ENCODE measurements around the gene EPB41L4A.
"Not testable (repeated sequence)": the region's sequence is repeated elsewhere in the genome, so short reads cannot be mapped to it uniquely, and the experiment has no call there.

The EPB41L4A gene, protein sequence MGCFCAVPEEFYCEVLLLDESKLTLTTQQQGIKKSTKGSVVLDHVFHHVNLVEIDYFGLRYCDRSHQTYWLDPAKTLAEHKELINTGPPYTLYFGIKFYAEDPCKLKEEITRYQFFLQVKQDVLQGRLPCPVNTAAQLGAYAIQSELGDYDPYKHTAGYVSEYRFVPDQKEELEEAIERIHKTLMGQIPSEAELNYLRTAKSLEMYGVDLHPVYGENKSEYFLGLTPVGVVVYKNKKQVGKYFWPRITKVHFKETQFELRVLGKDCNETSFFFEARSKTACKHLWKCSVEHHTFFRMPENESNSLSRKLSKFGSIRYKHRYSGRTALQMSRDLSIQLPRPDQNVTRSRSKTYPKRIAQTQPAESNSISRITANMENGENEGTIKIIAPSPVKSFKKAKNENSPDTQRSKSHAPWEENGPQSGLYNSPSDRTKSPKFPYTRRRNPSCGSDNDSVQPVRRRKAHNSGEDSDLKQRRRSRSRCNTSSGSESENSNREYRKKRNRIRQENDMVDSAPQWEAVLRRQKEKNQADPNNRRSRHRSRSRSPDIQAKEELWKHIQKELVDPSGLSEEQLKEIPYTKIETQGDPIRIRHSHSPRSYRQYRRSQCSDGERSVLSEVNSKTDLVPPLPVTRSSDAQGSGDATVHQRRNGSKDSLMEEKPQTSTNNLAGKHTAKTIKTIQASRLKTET

DNA sequence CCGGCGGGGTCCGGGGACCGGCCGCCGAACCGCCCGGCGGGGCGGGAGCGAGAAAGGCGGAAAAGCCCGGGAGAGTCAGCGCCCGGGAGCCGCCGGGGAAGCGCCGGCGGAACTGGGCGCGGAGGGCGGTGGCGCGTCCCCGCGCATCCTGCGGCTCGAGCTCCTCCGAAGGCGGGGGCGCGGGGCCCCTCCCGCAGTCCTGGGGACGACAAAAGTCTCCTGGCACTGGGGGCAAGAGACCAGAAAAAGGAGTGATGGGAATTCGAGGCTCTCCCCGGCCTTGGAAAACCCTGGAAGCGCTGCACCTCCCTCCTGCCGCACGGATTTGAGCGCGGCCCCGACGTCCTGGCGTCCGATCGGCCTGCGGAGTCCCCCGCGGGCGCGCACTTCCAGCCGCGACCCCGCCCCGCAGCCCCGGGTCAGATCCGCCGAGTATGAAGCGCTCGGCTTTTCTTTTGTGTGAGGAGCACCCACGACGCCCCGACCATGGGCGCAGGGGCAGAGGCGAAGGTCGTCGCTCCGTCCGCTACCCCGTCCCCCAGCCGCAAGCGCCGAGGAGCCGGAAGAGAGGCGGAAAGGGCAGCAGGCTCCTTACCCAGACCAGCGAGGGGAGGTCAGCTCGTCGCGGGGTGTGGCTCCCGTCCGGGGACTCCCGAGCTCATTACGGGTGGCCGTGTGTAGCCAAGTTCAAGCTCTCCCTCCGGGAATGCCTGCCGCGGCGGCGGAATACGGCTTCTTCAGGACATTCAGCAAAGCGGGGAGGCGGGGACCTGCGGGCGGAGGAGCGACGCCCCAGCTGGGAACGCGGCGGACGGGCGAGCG lies at the start of gene EPB41L4A:
Gene EPB41L4A, minus strand, starts transcription at position 114 of the 822 bp plus-strand sequence. CDS start 238 bp downstream, outside the sequence.
- peak; percentile 66 for DNase-seq

DNA sequence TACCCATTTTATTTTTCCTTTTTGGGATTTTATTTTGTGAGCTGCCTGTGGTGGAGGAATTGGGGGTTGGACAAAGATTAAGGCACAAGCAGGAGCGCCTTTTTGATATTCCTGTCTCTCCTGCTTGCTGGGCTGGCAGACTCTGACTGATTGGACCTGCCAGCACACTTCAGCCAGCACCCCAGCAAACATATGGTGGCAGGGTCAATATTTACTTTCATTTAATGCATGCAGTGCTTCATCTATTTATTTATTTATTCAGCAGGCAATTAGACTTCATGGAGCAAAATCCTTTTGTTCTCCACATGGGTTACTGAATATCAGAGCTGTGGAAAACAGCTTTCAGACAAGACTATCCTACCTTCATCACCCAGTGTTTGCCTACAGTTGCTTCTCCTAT lies 48.4 kb upstream of the EPB41L4A start:
- no peak for DNase-seq

DNA sequence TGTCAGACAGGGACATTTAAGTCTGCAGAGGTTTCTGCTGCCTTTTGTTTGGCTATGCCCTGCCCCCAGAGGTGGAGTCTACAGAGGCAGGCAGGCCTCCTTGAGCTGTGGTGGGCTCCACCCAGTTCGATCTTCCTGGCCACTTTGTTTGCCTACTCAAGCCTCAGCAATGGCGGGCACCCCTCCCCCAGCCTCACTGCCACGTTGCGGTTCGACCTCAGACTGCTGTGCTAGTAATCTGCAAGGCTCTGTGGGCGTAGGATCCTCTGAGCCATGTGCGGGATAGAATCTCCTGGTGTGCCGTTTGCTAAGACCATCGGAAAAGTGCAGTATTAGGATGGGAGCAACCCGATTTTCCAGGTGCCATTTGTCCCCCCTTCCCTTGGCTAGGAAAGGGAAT lies 47.2 kb upstream of the EPB41L4A start:
- not testable (repeated sequence) for DNase-seq

DNA sequence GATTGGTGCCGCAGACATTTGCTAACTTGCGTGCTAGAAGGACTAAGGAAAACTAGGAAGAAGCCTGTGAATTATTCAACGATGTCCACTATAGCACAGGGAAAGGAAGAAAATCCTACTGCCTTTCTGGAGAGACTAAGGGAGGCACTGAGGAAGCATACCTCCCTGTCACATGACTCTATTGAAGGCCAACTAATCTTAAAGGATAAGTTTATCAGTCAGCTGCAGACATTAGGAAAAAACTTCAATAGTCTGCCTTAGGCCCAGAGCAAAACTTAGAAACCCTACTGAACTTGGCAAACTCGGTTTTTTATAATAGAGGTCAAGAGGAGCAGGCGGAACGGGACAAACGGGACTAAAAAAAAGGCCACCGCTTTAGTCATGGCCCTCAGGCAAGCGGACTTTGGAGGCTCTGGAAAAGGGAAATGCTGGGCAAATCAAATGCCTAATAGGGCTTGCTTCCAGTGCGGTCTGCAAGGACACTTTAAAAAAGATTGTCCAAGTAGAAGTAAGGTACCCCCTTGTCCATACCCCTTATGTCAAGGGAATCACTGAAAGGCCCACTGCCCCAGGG lies 28.2 kb upstream of the EPB41L4A start:
- DNase-seq, result not testable (repeated sequence)

DNA sequence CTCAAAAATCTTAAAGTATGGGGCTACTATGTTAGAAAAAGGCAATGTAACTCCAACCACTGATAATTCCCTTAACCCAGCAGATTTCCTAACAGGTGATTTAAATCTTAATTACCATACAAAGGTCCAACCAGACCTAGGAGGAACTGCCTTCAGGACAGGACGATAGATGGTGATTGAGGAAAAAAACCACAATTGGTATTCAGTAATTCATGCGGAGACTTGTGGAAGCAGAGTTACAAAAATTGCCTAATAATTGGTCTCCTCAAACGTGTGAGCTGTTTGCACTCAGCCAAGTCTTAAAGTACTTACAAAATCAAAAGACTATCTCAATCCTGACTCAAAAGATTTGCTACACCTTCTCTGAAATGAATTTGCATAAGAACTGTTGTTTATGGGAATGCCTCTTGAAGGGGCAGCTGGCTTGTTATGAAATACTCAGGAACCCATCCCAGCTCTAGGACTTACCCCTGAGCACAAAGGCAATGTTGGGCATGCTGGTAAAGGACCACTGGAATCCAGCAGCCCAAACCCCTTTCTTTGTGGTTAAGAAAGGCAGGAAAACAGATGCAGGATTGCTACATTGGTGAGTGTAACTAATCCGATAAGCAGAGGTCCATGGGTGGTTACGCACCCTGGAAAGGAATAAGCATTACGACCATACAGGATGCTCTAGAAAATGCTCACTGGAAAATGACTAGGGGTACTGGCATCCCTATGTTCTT lies 26.7 kb upstream of the EPB41L4A start:
- no peak for DNase-seq

DNA sequence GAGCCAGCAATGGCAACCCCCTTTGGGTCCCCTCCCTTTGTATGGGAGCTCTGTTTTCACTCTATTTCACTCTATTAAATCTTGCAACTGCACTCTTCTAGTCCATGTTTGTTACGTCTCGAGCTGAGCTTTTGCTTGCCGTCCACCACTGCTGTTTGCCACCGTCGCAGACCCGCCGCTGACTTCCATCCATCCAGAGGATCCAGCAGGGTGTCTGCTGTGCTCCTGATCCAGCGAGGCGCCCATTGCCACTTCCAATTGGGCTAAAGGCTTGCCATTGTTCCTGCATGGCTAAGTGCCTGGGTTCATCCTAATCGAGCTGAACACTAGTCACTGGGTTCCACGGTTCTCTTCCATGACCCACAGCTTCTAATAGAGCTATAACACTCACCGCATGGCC lies 24.9 kb upstream of the EPB41L4A start:
- DNase-seq, result not testable (repeated sequence)

DNA sequence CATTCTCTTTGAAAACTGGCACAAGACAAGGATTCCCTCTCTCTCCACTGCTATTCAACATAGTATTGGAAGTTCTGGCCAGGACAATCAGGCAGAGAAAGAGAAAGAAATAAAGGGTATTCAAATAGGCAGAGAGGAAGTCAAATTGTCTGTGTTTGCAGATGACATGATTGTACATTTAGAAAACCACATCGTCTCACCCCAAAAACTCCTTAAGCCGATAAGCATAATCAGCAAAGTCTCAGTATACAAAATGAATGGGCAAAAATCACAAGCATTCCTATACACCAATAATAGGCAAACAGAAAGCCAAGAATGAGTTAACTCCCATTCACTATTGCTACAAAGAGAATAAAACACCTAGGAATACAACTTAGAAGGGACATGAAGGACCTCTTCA lies 21.0 kb upstream of the EPB41L4A start:
- no peak for DNase-seq

DNA sequence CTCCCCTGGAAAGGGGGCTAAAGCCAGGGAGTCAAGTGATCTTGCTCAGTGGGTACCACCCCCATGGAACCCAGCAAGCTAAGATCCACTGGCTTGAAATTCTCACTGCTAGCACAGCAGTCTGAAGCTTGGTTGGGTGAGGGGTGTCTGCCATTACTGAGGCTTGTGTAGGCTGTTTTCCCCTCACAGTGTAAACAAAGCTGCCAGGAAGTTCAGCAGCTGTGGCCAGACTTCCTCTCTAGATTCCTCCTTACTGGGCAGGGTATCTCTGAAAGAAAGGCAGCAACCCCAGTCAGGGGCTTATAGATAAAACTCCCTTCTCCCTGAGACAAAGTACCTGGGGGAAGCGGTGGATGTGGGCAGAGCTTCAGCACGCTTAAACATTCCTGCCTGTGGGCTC lies 17.1 kb upstream of the EPB41L4A start:
- no peak for DNase-seq

DNA sequence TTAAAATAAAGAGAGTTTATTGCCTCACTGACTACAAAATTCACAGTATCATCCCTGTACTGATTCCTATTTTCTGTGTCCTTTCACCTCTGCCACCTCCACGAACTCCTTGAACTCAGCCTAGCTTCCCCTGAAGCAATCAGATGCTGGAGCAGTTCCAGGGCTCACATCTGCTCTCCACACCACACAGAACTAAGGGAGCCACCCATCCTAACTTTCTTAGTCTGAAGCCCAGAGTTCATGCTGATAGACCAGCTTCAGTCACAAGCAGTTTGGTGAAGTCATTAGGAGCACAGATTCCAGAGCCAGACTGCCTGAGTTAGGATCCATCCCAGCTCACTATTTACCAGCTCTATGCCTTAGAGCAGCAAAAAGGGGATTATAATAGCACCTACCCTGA lies 15.6 kb upstream of the EPB41L4A start:
- no peak for DNase-seq

DNA sequence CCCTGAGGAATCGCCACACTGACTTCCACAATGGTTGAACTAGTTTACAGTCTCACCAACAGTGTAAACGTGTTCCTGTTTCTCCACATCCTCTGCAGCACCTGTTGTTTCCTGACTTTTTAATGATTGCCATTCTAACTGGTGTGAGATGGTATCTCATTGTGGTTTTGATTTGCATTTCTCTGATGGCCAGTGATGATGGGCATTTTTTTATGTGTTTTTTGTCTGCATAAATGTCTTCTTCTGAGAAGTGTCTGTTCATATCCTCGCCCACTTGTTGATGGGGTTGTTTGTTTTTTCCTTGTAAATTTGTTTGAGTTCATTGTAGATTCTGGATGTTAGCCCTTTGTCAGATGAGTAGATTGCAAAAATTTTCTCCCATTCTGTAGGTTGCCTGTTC lies 7.1 kb upstream of the EPB41L4A start:
- DNase-seq, result not testable (repeated sequence)

DNA sequence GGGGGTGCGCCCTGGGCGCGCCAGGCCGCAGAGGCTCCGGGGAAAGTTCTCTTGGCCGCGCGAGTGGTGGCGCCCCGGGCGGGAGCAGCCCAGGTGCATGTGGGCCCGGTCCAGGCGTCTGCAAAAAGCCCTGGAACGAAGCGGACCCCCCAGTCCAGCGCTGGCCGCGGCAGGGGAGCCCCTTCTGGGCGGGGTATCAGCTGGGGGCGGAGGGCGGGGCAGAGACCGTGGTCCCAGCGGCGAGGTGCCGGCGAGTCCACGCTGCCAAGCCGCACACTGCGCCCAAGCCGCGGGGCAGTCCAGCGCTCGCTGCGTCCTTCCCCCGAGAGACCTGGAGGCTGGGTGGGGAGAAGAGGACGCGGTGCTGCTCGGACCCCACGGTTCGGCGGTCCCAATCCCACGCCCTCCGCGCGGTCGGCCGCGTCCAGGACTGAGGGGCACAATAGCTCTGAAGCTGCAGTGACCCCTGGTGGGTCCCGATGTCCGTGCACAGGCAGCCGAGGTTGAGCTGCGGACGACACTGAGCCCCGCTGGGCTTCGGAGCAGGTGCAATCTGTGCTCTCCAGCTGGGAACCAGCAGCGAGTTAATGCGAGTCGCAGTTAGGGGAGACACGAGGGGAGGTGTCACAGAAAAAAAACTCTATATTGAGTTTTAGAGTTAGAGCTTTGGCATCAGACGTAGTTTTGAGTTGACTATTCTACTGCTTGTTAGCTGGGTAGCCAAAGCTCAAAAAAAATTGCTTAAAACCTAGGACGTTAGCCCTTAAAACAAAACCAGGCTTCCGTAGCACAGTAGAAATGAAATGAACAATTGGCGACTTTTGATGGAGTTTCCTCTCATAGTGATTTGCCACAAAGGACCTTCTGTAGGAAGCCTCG lies 1.1 kb upstream of the EPB41L4A start:
- DNase-seq, result peak; percentile 89

DNA sequence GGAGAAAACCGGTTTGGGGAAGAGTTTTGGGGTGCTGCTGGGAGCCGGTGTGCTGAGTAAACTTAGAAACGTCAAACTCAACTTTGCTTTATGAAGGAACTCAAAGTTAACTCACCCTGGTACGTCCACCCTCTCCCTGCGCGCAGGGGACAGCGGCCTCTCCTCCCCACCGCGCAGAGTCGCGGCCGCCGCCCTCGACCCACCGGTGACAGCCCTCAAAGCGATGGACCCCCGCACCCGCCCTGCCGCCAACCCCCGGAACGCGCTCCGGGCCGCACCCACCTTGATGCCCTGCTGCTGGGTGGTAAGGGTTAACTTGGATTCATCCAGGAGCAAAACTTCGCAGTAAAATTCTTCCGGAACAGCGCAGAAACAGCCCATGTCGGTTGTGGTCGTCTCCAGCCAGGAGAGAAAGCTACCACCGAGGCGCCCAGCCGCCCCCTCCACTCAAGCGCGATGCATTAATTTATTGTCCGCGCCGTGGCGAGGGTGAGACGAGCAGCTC lies 366 bp downstream of the EPB41L4A start:
- peak; percentile 25 for DNase-seq

DNA sequence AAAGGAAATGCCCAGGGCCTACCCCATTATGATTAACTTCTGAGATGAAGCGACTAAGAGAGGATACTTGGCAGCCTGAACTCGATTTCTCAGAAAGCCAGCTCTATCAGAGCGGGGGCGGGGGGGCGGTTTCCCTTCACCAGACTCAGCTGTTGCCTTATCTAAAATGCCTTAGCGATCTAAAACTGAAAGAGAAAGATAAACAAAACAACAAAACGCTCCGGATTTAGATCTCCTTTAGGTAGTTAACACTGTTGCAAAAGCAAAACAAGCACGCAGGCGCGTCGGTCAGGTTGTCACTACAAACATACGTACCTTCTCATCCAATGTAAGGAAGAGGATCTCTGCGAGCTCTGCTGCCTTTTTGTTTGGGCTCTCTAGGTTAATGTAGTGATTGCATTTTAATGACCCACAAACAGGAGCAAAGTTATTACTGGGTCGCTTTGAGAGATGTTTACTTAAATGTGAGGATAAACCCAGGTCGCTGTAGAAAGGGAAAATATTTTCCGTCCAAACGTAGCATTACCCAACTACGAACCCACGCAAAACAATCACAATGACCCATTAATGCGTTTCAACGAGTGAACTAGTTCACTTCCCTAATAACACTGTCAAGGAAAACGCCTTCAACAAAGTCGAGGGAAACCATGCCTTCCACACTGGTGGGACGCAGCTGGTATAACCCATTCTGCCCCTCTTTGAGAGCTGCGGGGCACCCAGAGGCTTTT lies 982 bp downstream of the EPB41L4A start:
- peak; percentile 33 for DNase-seq

DNA sequence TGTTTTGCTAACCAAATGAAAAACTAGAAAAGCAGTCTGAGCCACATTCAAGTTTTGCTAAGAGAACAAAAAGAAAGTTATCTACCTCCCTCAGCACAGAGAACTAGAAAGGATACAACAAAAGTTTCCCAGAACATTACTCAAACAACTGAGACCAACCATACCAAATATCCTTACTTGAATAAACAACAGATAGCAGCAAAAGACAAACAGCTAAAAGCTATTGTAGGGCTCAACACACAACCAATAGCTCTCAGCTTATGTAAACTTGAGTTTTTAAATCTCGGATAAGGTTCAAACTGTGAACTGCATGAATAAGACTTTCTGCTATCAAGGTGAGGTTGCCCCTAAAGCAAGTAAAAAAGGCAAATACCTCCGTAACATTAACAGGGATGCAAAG lies 3.5 kb downstream of the EPB41L4A start:
- DNase-seq, result no peak

DNA sequence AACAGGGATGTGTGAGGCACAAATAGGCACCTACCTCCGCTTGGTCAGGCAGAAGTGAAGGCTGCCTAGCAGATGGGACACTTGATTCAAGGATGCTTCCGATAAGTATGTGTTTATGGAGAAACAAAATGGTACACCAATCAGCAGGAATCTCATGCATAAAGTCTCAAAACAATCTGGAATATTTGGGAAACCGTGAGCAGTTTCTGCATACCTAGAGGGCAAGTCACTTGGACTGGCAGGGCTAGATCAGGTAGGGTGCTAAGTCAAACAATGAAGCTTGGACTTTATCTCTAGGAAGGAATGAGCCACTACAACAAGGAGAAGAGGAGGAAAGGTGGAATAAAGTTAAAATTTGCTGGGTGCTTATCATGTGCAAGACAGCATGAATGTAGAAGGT lies 5.5 kb downstream of the EPB41L4A start:
- no peak for DNase-seq

DNA sequence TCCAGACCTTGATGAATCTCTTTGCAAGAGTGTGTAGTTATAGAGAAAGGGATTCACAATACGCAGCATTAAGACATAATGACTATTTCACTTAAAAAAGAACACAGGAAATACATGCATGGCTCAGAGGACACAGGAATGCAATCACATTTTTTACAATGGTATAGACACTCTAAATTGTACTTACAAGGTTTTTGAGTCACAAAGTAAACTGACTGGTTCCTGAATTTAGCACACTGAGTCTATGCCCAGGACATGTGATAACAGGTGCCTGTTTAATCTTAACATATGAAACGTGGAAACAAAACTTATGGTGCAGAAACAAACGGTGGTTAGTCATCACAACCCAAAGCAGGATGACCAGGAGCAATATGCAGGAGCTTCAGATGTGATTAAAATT lies 6.7 kb downstream of the EPB41L4A start:
- DNase-seq, result no peak

DNA sequence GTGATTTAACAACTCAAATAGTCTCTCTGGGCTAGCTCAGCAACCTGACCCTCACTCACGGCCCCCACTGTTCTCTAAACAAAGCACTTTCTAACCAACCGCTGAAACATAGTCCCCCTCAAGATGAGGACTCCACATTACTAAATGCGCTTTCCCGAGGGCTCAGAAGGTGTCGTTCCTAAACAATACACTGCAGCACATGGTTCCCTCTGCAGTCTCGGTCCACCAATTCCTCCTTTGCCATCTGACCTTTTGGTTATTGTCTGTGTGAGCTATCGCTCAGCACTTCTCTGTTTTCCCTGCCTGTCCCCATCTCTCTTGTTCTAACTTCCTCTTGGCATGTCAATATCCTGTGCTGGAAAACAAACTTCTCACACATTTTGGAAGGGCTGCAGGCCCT lies 7.2 kb downstream of the EPB41L4A start:
- DNase-seq, result no peak

DNA sequence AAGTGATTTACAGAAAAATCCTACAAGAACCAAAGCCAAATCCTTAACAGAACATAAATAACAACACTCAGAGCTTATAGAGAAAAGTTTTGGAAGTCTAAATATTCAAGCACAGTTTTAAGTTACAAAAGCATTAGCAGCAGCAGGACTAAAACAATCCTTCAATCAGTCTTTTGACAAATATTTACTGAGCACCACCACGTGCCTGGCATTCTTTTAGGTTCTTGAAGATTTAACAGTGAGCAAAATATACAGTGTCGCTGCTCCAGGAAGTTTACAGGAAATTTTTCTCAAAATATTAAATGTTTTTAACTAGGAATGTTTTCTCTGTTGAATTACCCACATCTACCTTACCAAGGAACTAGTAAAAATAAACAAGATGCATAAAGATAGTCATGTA lies 11.4 kb downstream of the EPB41L4A start:
- DNase-seq, result no peak

DNA sequence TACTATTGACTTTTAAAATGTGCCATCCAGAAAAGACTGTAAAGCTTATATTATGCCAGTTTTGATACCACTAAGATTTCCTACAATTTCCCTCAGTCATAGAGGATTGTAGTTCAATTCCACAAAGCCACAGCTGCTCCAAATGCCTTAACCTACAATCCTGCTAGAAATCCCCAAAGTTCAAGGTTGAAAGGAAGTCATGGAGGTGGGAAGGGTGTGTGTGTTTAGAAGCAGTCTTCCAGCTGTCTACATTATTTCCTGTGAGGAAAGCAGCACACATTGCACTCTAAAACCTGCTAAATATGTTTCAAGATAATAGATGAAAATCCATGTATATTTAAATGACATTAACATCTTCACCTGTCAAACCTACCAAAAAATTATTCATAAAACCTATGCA lies 11.8 kb downstream of the EPB41L4A start:
- DNase-seq, result no peak

DNA sequence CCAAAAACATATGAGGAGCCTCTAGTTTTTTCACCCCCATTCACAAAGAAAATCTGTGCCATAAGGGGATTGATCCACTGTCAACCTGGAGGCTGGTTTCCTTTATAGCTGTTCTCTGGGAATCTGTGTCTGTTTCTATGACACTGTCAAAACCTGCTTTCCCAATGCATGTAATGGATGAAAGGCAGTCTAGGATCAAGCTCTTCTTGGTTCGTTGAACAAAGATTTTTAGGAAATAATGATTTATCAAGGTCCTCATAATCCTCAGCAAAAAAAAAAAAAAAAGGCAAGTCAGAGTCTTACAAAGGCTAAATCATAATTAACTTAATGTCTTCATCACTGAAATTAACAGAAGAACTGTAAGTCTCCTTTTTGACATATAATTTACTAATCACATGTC lies 16.0 kb downstream of the EPB41L4A start:
- DNase-seq, result no peak

All from femur (tissue), 1 donor.